Glutamatergic neuron (in vitro differentiated cells): ENCODE data around the gene CCN2. TPM values are rescaled to one million over a fixed set of nuclear protein-coding genes. Genes with fewer than 3 reads are reported as not detected.

Source experiments
- DNase-seq: peaks from one replicate; pipeline ENCODE4 v3.0.0; 2022
- H3K27ac Mint-ChIP-seq: one replicate; pipeline ENCODE4 v1.8.0; 2020; ENCODE audit warnings: mild to moderate bottlenecking, mixed read lengths, inconsistent platforms; ENCODE audit not compliant: unreplicated experiment
- H3K27me3 Mint-ChIP-seq: one replicate; pipeline ENCODE4 v1.8.0; 2020; ENCODE audit warnings: mild to moderate bottlenecking, moderate library complexity, mixed read lengths, inconsistent platforms; ENCODE audit not compliant: unreplicated experiment
- H3K36me3 Mint-ChIP-seq: one replicate; pipeline ENCODE4 v1.8.0; 2020; ENCODE audit warnings: mild to moderate bottlenecking, mixed read lengths, inconsistent platforms; ENCODE audit not compliant: unreplicated experiment
- H3K4me1 Mint-ChIP-seq: one replicate; pipeline ENCODE4 v1.8.0; 2020; ENCODE audit warnings: mild to moderate bottlenecking, low read depth, mixed read lengths, inconsistent platforms; ENCODE audit not compliant: unreplicated experiment
- H3K4me3 Mint-ChIP-seq: one replicate; pipeline ENCODE4 v1.8.0; 2020; ENCODE audit warnings: mild to moderate bottlenecking, mixed read lengths, inconsistent platforms; ENCODE audit not compliant: unreplicated experiment
- H3K9me3 Mint-ChIP-seq: one replicate; pipeline ENCODE4 v1.8.0; 2020; ENCODE audit warnings: mild to moderate bottlenecking, moderate library complexity, mixed read lengths, inconsistent platforms; ENCODE audit not compliant: unreplicated experiment
- long read RNA-seq: library from polyadenylated mRNA; unstranded; transcript quantifications from one replicate; pipeline ENCODE4 v2.0.0, GENCODE V29; 2020; ENCODE audit not compliant: unreplicated experiment
- total RNA-seq: library from RNA; stranded (reverse); fragmentation: NEBNext Ultra II Directional; extraction: Animal tissue kit (Norgen Biotek cat#: 25700); gene quantifications from one replicate; pipeline ENCODE4 v1.2.1, GENCODE V29; 2021; ENCODE audit not compliant: unreplicated experiment
- TF ChIP-seq, protein P1 (sequence below): fragments of 200-600 bp; sonication (generic); IDR thresholded peaks from one replicate; pipeline ENCODE4 v1.5.0; 2021; ENCODE audit not compliant: partially characterized antibody, unreplicated experiment

Gene CCN2
- 1.2 TPM for total RNA-seq
- long read RNA-seq: 0 reads

DNA sequence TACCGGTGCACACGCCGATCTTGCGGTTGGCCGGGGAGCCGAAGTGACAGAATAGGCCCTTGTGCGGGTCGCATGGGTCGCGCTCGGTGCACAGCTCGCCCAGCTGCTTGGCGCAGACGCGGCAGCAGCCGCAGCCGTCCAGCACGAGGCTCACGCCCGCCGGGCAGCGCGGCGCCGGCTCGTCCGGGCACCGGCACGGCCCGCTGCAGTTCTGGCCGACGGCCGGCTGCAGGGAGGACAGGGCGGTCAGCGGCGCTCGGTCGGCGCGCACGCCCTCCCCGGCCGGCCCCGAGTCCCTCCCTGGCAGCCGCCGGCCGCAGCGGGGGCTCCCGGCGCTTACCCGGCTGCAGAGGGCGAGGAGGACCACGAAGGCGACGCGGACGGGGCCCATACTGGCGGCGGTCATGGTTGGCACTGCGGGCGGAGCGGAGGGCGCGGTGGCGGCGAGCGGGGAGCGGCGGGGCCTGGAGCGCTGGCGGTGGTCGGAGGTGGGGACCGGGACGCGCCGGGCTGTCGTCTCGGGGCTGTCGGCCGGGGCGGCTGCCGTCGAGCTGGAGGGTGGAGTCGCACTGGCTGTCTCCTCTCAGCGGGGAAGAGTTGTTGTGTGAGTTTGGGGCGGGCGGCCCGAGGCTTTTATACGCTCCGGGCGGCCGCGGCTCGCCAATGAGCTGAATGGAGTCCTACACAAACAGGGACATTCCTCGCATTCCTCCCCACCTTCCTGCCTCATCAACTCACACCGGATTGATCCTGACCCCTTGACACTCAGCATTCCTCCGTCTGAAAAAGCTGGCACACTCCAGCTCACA is at the start of gene CCN2:
Gene CCN2 (minus strand): TSS at position 606 of the 809 bp plus-strand sequence. CDS start 200 bp downstream, at position 406.
- peaks cover 3% of the 10 kb centered on the region for H3K9me3 Mint-ChIP-seq
- H3K27ac Mint-ChIP-seq: no peak within 1 kb of the TSS
- peak within 1 kb of the TSS; percentile 83 for H3K4me3 Mint-ChIP-seq
- peak; percentile 58 for DNase-seq
- TF ChIP-seq, protein P1, sequence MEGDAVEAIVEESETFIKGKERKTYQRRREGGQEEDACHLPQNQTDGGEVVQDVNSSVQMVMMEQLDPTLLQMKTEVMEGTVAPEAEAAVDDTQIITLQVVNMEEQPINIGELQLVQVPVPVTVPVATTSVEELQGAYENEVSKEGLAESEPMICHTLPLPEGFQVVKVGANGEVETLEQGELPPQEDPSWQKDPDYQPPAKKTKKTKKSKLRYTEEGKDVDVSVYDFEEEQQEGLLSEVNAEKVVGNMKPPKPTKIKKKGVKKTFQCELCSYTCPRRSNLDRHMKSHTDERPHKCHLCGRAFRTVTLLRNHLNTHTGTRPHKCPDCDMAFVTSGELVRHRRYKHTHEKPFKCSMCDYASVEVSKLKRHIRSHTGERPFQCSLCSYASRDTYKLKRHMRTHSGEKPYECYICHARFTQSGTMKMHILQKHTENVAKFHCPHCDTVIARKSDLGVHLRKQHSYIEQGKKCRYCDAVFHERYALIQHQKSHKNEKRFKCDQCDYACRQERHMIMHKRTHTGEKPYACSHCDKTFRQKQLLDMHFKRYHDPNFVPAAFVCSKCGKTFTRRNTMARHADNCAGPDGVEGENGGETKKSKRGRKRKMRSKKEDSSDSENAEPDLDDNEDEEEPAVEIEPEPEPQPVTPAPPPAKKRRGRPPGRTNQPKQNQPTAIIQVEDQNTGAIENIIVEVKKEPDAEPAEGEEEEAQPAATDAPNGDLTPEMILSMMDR: peak; percentile 17
- H3K27me3 Mint-ChIP-seq: peaks cover 5% of the 10 kb centered on the region
- no peaks in the 10 kb centered on the region for H3K36me3 Mint-ChIP-seq
- H3K4me1 Mint-ChIP-seq: peaks cover 5% of the 10 kb centered on the region

DNA sequence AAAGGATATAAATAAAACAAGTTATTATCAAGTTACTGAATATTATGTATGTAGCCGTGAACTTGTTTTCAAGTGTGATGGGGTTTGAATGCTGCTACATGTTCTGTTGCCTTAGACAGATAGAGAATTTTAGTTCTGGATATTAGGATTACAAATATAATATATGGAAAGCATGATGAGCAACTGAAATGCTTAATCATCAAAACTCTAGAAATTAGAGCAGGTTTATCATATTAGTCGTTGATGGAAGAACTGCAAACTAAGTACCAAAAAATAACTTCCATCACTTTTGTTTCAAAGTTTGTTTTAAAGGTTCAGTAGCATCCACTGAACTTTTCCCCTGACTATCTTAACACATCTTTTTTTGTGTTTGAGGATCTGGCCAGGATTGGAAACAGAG is 49.1 kb upstream of the CCN2 start:
- TF ChIP-seq, protein P1: no peak
- Mint-ChIP-seq H3K4me3 (no peak overlapping the region), H3K9me3 (no peaks in the 10 kb centered on the region), H3K27ac (no peak overlapping the region), H3K4me1 (no peaks in the 10 kb centered on the region), H3K36me3 (peaks cover 5% of the 10 kb centered on the region), H3K27me3 (no peaks in the 10 kb centered on the region)
- DNase-seq: no peak

DNA sequence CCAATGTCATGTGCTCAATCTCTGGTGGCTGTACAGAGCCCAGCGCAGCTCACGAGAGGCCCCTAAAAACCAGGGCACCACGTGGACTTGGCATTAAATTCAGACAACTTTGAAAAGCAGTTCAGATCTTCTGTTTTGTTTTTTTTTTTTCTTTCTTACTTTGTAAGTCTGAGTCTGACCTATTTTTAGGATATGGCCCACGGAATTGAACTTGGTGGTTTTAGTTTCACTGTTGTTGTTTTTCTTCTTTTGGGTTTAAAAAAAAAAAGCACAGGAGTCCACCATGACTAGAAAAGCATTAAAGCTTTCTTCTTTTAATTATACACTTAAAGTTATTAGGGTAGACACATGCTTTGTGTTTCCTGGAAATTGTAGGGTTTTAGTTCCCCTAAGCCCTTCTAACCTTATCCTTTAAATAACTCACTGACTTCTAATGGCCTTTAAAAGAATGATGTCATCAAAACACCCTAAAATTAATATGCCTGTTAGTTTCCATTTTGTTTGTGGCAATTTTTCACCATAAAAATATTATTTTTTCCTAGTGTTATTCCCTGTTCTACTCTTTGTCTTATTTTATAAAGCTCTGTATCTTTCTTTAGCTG is 48.5 kb upstream of the CCN2 start:
- H3K27me3 Mint-ChIP-seq: no peaks in the 10 kb centered on the region
- TF ChIP-seq, protein P1: no peak
- no peak overlapping the region for H3K4me3 Mint-ChIP-seq
- H3K4me1 Mint-ChIP-seq: no peaks in the 10 kb centered on the region
- DNase-seq: no peak
- H3K9me3 Mint-ChIP-seq: no peaks in the 10 kb centered on the region
- H3K36me3 Mint-ChIP-seq: peaks cover 5% of the 10 kb centered on the region
- H3K27ac Mint-ChIP-seq: no peak overlapping the region

DNA sequence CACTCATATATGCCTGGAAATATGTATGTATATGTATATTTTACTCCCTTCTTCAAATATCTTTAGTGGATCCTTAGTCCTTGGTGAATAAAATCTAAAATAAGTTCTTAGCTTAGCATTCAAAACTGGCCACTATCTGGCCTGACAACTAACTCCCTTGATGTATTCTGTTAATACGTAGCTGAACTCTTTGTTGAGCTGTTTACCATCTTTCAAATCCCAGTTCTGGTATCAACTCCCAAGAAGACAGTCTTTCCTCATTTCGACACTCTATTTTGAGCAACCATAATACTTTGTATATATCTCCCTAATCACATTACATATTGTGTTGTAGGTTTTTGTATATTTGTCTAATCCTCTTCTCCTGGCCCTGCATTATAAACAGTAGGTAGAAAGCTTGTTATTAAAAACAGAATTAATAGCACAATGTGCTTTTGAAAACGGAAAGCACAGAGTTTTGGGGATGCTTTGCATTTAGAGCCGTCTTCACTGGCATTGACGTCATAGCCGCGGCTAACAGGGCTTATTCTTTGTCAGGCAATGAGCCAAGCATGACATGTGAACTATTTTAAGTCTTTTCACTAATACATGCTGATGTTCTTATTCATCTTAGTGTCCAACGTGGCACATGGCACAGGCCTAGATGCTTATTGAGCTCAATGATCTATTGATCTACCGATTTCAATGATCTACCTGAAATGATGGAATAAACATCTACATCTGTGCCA is 47.2 kb upstream of the CCN2 start:
- H3K4me3 Mint-ChIP-seq: no peak overlapping the region
- no peaks in the 10 kb centered on the region for H3K27me3 Mint-ChIP-seq
- H3K27ac Mint-ChIP-seq: no peak overlapping the region
- H3K9me3 Mint-ChIP-seq: no peaks in the 10 kb centered on the region
- DNase-seq: no peak
- TF ChIP-seq, protein P1: no peak
- no peaks in the 10 kb centered on the region for H3K36me3 Mint-ChIP-seq
- H3K4me1 Mint-ChIP-seq: no peaks in the 10 kb centered on the region
